ENCODE data around the gene GPS1. TPM values are rescaled to one million over a fixed set of nuclear protein-coding genes. Genes with fewer than 3 reads are reported as not detected.
A peak's percentile ranks its signal among the peaks of the same experiment; 100 is the strongest.

GPS1 gene
- total and polyA plus RNA-seq, 9 of the 15 experiments (the other 6 are each of a cell fraction or from before 2014, with no cell fraction given) = 3.1 to 167 (median 69.9) TPM

DNA sequence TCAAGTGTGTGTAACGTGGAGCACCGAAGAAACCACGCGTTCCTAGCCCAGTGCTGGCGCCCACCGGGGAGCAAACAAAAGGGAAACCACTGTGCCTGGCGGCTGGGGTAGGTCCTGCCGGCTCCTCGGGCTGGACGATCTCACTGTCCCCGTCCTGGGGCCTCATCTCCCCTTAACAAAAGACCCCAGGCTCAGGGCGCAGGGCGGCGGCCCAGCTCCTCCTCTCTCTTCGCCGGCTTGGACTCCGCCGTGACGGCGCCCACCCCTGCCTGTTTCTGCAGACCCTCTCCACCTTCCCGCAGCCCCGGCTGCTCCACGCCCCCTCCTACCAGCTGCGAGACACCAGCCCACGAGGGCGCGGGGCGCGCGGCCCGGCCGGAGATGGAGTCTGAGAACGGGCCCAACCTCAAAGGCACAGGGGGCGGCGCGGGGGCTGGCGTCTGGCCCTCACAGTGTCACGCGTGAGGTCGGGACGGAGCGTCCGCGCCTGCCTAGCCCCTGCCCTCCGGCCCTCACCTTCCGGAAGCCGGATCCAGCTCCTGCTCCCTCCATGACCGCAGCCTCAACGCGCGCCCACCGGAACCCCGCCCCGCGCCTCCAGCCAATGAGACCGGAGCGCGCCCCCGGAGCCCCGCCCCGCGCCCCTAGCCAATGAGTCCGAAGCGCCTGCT lies 29.3 kb upstream of the GPS1 start, which contains the start of gene CENPX (continued):
- TF ChIP-seq, protein P1, sequence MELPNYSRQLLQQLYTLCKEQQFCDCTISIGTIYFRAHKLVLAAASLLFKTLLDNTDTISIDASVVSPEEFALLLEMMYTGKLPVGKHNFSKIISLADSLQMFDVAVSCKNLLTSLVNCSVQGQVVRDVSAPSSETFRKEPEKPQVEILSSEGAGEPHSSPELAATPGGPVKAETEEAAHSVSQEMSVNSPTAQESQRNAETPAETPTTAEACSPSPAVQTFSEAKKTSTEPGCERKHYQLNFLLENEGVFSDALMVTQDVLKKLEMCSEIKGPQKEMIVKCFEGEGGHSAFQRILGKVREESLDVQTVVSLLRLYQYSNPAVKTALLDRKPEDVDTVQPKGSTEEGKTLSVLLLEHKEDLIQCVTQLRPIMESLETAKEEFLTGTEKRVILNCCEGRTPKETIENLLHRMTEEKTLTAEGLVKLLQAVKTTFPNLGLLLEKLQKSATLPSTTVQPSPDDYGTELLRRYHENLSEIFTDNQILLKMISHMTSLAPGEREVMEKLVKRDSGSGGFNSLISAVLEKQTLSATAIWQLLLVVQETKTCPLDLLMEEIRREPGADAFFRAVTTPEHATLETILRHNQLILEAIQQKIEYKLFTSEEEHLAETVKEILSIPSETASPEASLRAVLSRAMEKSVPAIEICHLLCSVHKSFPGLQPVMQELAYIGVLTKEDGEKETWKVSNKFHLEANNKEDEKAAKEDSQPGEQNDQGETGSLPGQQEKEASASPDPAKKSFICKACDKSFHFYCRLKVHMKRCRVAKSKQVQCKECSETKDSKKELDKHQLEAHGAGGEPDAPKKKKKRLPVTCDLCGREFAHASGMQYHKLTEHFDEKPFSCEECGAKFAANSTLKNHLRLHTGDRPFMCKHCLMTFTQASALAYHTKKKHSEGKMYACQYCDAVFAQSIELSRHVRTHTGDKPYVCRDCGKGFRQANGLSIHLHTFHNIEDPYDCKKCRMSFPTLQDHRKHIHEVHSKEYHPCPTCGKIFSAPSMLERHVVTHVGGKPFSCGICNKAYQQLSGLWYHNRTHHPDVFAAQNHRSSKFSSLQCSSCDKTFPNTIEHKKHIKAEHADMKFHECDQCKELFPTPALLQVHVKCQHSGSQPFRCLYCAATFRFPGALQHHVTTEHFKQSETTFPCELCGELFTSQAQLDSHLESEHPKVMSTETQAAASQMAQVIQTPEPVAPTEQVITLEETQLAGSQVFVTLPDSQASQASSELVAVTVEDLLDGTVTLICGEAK (IDR thresholded peaks at IDR 0.05) = peak; percentile 57; the same call in 1 of the 2 replicates
- TF ChIP-seq, protein P1 (CRISPR knock-in tag; IDR thresholded peaks at IDR 0.05) = no peak
- peak; percentile 82 for TF ChIP-seq RBFOX2 (IDR thresholded peaks at IDR 0.05; ENCODE audit: low read depth, low read length)
- peak; percentile 51 for TF ChIP-seq KDM5B (IDR thresholded peaks at IDR 0.05; ENCODE audit: insufficient replicate concordance, low read depth, low read length)
- TF ChIP-seq, protein P2, sequence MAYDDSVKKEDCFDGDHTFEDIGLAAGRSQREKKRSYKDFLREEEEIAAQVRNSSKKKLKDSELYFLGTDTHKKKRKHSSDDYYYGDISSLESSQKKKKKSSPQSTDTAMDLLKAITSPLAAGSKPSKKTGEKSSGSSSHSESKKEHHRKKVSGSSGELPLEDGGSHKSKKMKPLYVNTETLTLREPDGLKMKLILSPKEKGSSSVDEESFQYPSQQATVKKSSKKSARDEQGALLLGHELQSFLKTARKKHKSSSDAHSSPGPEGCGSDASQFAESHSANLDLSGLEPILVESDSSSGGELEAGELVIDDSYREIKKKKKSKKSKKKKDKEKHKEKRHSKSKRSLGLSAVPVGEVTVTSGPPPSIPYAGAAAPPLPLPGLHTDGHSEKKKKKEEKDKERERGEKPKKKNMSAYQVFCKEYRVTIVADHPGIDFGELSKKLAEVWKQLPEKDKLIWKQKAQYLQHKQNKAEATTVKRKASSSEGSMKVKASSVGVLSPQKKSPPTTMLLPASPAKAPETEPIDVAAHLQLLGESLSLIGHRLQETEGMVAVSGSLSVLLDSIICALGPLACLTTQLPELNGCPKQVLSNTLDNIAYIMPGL (CRISPR knock-in tag; IDR thresholded peaks at IDR 0.05) = peak; percentile 57; the same call in 1 of the 2 replicates
- peak; percentile 1; the same call in 1 of the 2 replicates for TF ChIP-seq ELF1 (tag; IDR thresholded peaks at IDR 0.05)
- peak in 1 of 2 experiments; percentile 97; a peak in 2 of 4 replicates for TF ChIP-seq HDAC1 (IDR thresholded peaks at IDR 0.05)
- TF ChIP-seq MXI1 (IDR thresholded peaks at IDR 0.05; ENCODE audit: low read depth, low read length) = peak; percentile 52; the same call in 1 of the 2 replicates
- TF ChIP-seq HNRNPK (IDR thresholded peaks at IDR 0.05; ENCODE audit: low read depth, low read length, poor library complexity, severe bottlenecking) = peak; percentile 60
- no peak for TF ChIP-seq U2AF2 (optimal IDR thresholded peaks at IDR 0.05; ENCODE audit: low read depth, low read length)
- peak; percentile 88 for TF ChIP-seq SAP30 (IDR thresholded peaks at IDR 0.05; ENCODE audit: borderline replicate concordance, insufficient read depth, low read depth, low read length, poor library complexity, severe bottlenecking)
- no peak for TF ChIP-seq PHB (CRISPR knock-in tag; IDR thresholded peaks at IDR 0.05)
- peak; percentile 76; the same call in 1 of the 2 replicates for TF ChIP-seq ETV5 (CRISPR knock-in tag; IDR thresholded peaks at IDR 0.05; ENCODE audit: low read depth)
- TF ChIP-seq, protein P3, sequence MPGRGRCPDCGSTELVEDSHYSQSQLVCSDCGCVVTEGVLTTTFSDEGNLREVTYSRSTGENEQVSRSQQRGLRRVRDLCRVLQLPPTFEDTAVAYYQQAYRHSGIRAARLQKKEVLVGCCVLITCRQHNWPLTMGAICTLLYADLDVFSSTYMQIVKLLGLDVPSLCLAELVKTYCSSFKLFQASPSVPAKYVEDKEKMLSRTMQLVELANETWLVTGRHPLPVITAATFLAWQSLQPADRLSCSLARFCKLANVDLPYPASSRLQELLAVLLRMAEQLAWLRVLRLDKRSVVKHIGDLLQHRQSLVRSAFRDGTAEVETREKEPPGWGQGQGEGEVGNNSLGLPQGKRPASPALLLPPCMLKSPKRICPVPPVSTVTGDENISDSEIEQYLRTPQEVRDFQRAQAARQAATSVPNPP (IDR thresholded peaks at IDR 0.05; ENCODE audit: borderline replicate concordance, insufficient read depth, insufficient read length) = no peak
- TF ChIP-seq FOXK1 (CRISPR knock-in tag; IDR thresholded peaks at IDR 0.05; ENCODE audit: borderline replicate concordance) = 0 out of 2 replicates have a peak, but pooled peaks have one; percentile 21

All from K562 (cell line).